Mammary epithelial cell (primary cell): Measurements from ENCODE around the gene SFXN1.

Source experiments
- CTCF ChIP-seq, 2 donors: IDR thresholded peaks in 1 of 2; conservative IDR thresholded peaks in 1 of 2; 2 replicates each; pipeline ENCODE4 v1.5.1; 2011 to 2012; ENCODE audit warnings: inconsistent platforms in 2 of 2, low read length in 2 of 2, mild to moderate bottlenecking in 2 of 2, control low read depth in 1 of 2, low read depth in 1 of 2; ENCODE audit not compliant: insufficient read depth in 1 of 2; ENCODE audit errors: extremely low read depth in 1 of 2
- EZH2 ChIP-seq: IDR thresholded peaks from 2 replicates; pipeline ENCODE4 v1.6.1; 2012; ENCODE audit warnings: low read length, inconsistent platforms, borderline replicate concordance

DNA sequence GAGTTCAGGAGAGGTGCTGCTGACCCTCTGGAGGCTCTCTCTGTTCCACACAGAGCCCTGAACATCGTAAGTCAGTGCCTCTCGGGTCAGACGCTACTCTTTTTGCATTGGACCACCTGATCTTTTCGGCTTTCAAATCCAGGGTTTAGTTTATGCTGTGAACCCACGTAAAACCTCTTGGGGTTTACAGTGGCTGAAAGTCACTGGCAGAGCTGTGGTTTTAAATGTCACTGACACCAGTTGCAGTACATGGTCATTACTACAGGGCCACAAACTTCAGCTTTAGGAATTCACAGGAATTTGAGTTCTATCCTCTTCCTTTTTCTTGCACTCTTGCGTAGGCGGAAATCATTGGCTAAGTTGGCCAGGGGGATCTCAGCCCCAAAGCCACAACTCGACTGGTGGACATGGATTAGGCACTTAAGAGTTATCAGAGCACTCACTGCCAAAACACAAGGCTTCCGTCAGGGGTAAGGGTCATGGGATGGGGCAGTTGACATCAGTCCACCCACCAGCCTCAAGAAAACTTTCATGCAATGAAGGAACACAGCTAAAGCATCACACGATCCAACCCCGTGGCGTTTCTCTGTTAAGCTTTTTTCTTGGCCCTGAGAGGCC, 76.9 kb downstream of the SFXN1 start:
- TF ChIP-seq CTCF (conservative IDR thresholded peaks at IDR 0.05 in 1 of 2, IDR thresholded peaks at IDR 0.05 in 1 of 2; ENCODE audit: extremely low read depth in 1 of 2, insufficient read depth in 1 of 2, low read depth in 1 of 2, low read length in 2 of 2): no peak
- TF ChIP-seq EZH2: no peak
